NOMO-1 treated with dmso at 0.1 percent for 144 hours (cell line): ENCODE data around the gene SLC2A1.
A peak's percentile ranks its signal among the peaks of the same experiment; 100 is the strongest.
"Not testable (repeated sequence)": the region's sequence is repeated elsewhere in the genome, so short reads cannot be mapped to it uniquely, and the experiment has no call there.

Source experiments
- DNase-seq: peaks from one replicate; lab custom pipeline; 2025; ENCODE audit not compliant: unreplicated experiment; lab: John Stamatoyannopoulos, UW

Gene SLC2A1

DNA sequence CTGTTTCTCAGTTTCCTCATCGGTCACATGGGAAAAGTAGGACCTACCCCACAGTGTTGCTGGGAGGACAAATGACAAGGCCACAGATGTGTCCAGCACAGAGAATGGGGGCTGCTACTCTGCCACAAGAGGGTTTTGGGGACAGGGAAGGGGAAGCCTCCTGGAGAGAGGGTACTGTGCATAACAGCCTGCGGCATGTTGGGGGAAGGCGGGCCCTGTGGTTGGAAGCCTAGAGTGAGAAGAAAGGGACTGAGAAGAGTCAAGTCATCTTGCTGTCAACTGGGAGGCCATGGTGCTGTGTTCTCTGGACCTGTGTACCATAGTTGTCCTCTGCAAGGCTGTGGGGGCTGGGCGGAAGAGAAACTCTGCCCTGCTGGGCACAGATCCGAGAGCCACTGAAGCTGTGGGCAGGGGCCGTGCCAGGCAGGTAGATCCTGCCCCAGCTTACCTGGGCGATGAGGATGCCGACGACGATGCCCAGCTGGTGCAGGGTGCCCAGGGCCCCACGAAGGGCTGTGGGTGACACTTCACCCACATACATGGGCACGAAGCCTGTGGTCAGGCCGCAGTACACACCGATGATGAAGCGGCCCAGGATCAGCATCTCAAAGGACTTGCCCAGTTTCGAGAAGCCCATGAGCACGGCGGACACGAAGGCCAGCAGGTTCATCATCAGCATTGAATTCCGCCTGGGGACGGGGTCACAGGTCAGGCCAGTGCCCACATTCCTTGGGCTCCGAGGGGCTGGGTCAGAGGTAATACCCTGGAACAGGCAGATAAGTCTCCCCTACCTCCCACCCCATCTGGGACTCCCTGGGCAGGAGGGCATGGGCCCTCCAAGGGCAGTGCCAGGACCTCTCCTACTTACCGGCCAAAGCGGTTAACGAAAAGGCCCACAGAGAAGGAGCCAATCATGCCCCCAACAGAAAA is 28.2 kb downstream of the SLC2A1 start:
- DNase-seq = no peak

DNA sequence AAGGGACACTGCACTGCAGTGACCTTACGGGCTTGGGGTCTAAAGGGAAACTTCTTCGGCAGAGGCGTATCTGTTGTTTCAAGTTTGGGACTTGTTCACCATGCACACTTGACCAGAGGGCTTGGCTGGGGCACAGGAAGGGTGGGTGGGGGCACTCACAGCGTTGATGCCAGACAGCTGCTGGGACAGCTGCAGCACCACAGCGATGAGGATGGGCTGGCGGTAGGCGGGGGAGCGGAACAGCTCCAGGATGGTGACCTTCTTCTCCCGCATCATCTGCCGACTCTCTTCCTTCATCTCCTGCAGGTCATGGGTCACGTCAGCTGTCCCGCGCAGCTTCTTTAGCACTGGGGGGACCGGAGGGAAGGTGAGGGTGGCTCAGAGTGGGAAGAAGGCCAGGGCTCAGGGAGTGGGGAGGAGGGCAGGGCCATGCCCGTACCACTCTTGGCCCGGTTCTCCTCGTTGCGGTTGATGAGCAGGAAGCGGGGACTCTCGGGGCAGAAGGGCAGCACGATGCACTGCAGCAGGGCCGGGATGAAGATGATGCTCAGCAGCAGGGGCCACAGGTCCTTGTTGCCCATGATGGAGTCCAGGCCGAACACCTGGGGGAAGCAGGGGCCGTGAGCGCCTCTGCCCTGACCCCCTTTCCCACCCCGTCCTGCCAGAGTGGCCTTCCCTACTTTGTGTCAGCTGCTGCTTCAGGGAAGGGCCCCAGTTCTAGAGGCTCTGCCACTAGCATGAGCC is 29.1 kb downstream of the SLC2A1 start:
- DNase-seq = no peak

DNA sequence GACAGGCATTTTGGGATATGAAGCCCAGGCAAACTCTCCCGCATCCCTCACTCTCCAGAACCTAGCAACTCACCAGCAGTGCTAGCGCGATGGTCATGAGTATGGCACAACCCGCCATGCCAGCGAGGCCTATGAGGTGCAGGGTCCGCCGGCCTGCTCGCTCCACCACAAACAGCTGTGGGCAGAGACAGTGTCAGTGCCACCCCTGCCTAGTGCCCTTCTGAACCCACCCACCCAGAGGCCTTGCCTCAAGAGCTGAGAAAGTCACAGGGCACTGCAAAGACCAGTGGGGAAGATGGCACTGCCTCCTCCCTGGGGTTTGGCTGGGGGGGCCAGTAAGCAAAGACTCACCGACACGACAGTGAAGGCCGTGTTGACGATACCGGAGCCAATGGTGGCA is 29.8 kb downstream of the SLC2A1 start:
- no peak for DNase-seq

DNA sequence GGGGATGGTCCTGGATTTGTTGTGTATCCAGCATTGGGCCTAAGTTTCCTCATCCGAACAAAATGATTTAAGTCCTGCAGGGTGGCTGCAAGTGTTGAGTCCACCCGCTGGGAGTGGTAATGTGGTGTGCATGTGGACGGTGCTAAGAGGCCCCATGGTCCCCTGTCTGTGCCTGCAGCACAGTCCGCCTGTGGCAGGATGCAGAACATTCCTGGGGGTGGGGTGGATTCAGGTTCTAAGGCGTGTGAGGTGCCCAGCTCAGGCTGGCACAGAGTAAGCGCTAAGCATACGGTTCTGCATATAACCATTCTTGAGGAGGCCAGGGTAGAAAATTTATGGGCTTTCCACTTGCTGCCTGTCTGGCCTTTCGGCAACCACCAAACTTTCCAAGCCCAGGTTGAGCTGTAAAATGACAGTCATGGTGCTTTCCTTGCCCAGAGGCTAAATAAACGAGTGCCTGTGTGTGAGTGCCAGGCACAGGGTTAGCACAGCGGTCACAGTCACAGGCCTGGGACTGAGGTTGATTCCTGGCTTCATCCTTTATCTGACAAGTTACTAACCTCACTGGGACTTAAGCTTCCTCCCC is 30.7 kb downstream of the SLC2A1 start:
- no peak for DNase-seq

DNA sequence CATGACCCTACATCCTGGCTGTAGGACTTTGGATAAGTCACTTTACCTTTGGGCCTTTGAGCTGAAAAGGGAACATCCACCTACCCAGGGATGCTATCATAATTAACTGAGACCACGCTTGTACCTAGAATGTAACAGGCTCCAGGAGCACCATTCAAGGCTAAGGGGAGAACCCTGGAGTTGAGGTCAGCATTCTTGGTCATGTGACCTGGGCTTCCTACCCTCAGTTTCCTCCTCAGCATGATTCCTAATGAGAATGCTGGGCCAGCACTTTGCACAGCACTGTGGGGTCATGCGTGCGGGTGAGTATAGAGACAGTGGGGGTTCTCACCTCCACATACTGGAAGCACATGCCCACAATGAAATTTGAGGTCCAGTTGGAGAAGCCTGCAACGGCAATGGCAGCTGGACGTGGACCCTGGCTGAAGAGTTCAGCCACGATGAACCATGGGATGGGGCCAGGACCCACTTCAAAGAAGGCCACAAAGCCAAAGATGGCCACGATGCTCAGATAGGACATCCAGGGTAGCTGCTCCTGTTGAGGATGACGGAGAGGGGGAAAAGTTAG is 31.3 kb downstream of the SLC2A1 start:
- no peak for DNase-seq

DNA sequence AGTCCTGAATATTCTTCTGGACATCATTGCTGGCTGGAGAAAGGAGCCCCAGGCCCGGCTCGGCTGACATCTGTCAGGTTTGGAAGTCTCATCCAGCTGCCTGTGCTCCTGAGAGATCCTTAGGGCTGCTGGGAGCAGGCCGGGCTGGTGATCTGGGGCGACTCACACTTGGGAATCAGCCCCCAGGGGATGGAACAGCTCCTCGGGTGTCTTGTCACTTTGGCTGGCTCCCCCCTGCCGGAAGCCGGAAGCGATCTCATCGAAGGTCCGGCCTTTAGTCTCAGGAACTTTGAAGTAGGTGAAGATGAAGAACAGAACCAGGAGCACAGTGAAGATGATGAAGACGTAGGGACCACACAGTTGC is 31.8 kb downstream of the SLC2A1 start:
- DNase-seq = no peak

DNA sequence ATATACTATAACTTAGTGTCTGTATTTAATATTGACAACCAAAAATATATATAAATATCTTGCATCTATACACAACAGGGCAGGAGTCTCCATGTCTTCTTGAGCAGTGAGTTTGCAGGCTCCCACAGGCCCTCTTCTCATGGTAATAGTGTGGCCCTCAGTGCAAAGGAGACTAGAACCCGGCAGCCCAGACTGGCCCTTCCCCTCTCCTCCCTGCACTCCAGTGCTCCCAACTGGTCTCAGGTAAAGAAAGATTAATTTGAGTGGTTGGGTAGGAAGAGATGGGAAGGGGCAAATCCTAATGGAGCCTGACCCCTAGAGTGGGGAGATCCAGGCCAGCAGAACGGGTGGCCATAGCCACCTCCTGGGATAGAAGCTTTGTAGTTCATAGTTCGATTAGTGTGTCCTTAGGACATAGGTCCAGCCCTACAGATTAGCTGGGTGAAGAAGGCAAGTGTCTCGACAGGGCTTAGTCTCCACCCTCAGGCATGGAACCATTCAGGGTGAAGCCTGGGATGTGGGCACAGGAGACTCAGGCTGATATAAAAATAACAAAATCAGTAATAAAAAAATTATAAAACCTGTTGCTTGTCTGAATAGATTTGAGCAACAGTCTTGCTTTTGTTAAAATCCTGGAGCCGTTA is 32.3 kb downstream of the SLC2A1 start:
- DNase-seq = no peak

DNA sequence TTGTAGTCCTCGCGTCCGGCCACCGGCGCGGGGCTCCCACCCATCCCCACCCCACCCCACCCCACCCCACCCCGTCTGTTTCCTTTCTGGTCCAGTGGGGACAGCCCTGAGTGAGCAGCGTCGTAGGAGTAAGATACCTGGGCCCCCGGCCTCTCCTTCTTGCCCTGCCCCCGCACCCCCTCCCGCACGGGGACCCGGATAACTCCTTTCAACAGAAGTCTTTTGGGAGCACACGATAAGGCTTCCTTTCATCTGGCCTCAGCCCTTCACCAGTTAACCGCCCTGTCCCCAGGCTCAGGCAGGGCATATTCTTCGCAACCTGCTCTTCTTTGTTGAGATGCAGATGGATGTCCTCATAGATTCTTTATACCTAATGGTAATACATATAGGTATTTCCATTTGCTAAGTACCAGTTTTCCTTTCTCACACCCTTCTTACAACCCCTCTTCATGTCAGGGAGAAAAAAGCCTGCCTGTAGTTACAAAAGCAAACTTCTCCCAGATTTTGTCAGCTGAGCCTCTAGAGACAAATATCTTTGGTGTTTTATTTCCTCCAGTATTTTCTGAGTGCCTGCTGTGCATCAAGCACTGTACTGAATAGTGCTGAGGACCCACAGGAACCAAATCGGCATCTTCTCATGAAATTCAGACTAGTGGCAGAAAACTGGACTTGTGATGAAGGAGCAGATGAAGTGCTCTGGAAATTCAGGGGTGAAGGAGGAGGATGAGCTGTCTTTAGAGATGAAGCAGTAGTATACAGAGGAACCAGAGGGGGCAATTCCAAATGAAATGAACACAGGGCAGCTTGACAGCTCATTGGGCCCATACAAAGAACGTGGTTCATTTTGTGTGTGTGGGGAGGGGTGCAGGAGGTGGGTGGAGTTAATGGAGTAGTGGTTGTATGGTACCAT is 33.6 kb downstream of the SLC2A1 start:
- no peak for DNase-seq

DNA sequence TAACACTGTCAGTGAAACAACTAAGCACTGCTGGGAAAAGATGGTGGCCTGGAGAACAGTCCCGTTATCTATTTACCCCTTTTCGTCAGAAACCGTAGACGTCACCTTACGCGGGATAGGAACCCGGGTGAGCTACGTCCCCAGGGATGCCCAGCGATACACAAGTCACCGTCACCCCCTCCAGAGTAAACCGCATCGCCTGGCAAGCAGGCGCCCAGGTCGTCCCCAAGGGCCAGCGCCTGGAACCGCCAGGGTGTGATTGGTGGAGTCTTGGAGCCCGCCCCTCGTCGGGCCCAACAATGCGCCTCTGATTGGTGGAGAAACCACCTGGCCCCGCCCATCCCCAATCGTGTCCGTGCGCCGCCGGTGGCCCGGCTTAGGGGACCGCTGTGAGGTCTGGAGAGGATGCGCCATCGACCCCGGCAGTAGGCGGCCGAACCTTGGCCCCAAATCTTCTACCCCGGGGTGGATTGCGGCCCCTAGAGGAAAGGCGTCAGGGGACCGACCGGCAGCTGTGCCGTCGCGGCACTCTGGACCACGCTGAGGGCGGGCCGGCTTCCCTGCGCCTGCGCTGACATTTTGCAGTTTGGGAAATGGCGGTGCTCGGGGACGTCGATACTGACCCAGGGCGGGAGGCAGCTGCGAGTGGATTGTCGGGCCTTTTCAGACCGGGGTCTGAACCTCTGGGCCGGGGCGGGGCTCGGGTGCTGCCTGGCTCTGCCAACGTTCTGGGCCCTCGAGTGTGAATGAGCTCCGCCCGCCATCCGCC is 34.4 kb downstream of the SLC2A1 start:
- peak; percentile 82 for DNase-seq

DNA sequence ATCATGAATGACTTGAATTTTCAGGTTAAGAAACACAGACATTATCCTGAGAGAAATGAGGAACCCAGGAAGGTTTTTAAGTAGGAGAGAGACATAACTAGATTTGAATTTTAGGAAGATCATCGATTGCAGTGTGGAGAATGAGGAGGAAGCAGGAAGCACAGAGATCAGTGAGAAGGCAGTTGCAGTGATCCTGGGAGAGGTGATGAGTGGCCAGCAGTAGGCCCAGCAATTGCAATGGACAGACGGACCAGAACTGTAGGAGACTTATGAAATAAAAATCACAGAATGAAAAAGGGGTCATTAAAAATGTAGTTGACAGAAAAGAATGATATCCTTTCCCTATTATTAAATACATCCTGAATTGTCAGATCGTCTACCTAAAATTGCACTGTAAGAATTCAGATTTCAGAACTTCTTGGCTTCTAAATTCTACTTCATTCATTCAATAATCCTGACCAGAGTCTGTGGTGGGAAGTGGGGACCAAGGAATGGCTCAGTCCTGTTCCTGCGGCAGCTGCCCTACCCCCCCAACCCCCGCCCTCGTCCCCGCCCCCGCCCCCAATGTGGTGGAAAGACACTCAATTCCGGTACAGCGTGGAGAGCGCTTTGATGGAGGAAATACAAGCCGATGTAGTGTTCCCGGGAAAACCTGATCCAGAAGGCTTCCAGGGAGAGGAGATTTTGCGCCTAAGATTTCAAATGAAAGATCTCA is 35.1 kb downstream of the SLC2A1 start:
- DNase-seq = no peak

DNA sequence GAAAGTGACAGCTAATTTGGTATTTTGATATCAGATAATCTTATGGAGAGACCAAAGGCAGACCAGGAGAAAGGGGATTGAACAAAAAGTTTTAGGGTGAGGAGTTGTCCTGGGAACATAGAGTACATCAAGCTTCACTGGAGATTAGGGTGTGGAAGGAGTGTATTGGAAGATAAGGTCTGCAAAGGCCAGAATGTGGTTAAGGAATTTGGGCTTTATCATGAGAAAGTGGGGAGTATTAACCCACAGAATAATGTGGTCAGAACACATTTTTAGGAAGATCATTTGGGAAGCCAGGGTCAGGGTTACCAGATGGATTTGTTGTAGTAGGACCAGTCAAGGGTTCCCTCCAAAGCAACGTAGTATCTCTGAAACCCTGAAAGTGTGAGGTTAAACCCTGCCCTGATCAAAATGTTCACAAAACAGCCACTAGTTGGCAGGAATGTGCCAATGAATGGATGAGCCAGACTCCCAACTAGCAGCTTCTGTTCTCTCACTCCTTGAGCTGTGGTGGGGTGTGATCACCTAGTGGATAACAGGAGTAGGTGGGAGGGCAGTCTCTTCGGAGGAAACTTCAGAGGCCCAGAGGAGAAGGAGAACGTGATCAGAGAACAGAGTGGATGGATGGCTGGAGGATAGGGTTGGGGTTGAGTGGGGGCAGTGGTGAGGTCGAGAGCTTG is 35.8 kb downstream of the SLC2A1 start:
- DNase-seq = peak; percentile 65

DNA sequence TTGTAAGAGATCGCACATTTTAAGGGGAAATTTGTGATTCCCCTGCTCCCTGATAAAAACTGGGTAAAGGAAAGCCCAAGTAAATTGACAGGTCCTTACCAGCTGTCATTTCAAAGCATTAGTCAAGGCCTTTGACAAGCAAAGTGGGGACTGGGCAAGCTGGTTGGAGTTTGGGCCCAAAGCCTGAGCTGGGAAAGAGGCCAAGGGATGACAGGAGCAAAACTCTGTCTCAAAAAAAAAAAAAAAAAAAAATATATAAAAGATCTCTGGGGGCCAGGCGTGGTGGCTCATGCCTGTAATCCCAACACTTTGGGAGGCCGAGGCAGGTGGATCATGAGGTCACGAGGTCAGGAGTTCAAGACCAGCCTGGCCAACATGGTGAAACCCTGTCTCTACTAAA is 36.9 kb downstream of the SLC2A1 start:
- no peak for DNase-seq

DNA sequence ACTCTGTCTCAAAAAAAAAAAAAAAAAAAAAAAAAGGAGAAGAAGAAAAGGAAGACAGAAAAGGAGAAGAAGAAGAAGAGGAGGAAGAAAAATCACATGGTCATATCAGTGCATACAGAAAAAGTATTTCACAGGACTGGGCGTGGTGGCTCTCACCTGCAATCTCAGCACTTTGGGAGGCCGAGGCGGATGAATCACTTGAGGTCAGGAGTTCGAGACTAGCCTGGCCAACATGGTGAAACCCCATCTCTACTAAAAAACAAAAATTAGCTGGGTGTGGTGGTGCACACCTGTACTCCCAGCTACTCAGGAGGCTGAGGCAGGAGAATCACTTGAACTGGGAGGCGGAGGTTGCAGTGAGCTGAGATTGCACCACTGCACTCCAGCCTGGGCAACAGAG is 39.0 kb downstream of the SLC2A1 start:
- not testable (repeated sequence) for DNase-seq

DNA sequence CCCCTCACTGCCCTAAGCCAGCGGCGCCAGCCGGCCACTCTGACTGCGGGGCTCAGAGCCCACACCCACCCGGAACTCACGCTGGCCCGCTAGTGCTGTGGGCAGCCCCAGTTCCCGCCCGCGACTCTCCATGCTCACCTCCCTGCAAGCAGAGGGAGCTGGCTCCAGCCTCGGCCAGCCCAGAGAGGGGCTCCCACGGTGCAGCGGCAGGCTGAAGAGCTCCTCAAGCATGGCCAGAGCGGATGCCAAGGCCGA is 41.5 kb downstream of the SLC2A1 start:
- DNase-seq = no peak

DNA sequence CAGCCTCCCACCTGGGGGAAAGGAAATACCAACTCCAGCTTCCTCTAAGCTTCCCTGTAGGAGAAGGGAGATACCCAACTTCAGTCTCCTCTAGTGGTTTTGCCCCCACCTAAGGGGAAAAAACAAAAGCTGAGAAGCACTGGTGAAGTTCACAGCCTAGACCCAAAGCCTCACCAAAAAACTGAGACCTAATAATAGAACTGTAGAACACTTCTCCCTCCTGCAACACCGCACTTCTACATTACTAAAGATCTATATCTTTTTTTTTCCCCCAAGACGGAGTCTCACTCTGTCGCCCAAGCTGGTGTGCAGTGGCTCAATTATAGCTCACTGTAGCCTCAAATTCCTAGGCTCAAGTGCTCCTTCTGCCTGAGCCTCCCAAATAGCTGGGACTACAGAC is 43.2 kb downstream of the SLC2A1 start:
- no peak for DNase-seq

DNA sequence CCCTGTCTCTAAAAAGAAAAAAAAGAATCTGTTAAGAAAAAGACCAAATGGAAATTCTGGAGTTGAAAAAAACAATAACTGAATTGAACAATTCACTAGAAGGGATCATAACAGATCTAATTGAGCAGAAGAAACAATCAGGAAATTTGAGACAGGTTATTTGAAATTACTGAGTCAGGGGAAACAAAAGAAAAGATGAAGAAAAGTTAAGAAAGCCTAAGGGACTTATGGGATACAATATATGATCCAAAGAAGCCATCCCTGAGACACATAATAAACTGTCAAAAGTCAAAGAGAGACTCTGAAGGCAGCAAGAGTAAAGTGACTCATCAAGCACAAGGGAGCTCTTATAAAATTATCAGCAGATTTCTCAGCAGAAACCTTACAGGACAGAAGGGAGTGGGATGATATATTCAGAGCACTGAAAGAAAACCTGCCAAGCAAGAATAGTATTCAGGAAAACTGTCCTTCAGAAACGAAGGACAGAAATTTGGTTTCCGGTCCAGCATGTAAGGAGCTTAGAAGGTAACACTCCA is 44.5 kb downstream of the SLC2A1 start:
- no peak for DNase-seq

DNA sequence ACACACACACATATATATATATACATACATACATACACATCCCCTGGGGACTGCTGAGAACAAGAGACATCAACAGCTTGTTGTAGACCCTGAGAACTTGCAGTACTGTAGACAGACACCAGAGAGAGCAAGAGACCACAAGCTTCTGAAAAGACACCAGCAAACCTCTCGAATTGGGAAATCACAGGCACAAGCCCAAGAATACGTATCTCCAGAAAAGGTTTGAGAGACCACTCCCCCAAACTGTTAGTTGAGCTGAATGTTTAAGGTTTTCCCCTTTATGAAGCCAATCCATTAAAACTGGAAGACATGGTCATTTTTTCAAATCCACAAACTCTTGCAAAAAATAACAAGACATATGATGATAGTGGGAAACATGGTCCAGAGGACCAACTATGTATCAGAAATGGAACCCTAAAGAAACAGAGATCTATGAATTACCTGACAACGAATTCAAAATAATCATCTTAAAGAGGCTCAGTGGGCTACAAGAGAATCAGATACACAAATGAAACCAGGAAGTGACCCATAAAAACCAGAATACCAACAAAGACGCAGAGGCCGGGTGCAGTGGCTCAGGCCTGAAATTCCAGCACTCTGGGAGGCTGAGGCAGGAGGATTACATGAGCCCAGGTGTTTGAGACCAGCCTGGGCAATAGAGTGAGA is 45.1 kb downstream of the SLC2A1 start:
- DNase-seq = peak; percentile 54

DNA sequence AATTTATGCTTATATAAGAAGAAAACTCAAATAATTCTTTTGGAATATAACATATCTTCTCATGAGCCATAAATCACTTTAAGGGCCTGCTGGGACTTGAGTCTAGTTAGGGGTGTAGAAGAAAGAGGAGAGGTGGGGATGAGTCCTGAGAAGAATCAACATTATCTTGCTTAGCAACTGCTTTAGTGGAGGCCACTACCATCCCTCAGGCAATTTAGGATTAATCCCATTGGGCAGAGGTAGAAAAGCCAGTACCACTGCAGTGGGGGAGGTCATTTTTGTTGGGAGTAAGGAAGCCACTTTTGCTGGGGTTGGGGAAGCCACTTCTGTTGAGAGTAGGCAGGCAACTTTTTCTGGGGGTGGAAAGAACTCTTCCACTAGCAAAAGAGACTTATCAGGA is 47.7 kb downstream of the SLC2A1 start:
- no peak for DNase-seq
